Uterus (tissue), 2 donors: ENCODE data around the gene MBNL1.

ENCODE experiments used
- CTCF ChIP-seq, 4 experiments: fragments of 200-600 bp in 2 of 4; fragments of 450-650 bp in 2 of 4; sonication (generic) in 2 of 4; IDR thresholded peaks; one replicate each; pipeline ENCODE4 v1.5.1; 2016 to 2019; ENCODE audit warnings: antibody characterized with exemption in 4 of 4, mild to moderate bottlenecking in 2 of 4, moderate library complexity in 1 of 4
- POLR2A ChIP-seq, 2 donors: fragments of 450-650 bp; IDR thresholded peaks; one replicate each; pipeline ENCODE4 v1.6.1; 2016; ENCODE audit warnings: antibody characterized with exemption in 2 of 2, mild to moderate bottlenecking in 1 of 2, moderate library complexity in 1 of 2

GRCh38 chr3:152461460-152461859 lies 192.7 kb downstream of the MBNL1 start:
- TF ChIP-seq CTCF (IDR thresholded peaks at IDR 0.05) (no peak), POLR2A (IDR thresholded peaks at IDR 0.05) (no peak)
